HG02884 (cell line): ENCODE measurements around the gene GSG1L.
"Not testable (repeated sequence)": the region's sequence is repeated elsewhere in the genome, so short reads cannot be mapped to it uniquely, and the experiment has no call there.

ENCODE experiments used
- ATAC-seq: cut with Tn5 transposase; IDR thresholded peaks from one replicate; pipeline ENCODE4 v1.9.1; 2021; ENCODE audit warnings: mild to moderate bottlenecking, moderate library complexity; ENCODE audit not compliant: unreplicated experiment

The GSG1L gene

DNA sequence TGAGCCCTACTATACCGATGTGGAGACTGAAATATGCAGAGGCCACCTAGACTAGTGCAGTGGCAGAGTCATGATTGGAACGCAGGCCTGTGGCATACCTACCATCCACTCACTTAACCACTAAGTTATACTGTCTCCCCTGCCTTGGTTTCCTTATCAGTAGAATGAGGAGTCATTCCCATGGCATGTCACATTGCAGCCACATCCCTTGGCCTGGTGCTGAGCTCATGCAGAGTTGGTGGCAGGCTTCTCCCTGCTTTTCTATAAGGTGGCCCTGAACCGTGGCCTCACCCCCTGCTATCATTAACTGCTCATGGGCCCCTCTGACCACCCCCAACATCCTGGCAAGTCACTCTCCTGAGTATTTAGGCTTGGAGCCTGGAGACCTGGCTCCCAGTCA, 301.1 kb downstream of the GSG1L start:
- ATAC-seq = no peak

GRCh38 chr16:27761816-27762215, 301.7 kb downstream of the GSG1L start:
- no peak for ATAC-seq

- no peak for ATAC-seq
These were observed 302.7 kb downstream of the GSG1L start for GRCh38 chr16:27760789-27761176.

DNA sequence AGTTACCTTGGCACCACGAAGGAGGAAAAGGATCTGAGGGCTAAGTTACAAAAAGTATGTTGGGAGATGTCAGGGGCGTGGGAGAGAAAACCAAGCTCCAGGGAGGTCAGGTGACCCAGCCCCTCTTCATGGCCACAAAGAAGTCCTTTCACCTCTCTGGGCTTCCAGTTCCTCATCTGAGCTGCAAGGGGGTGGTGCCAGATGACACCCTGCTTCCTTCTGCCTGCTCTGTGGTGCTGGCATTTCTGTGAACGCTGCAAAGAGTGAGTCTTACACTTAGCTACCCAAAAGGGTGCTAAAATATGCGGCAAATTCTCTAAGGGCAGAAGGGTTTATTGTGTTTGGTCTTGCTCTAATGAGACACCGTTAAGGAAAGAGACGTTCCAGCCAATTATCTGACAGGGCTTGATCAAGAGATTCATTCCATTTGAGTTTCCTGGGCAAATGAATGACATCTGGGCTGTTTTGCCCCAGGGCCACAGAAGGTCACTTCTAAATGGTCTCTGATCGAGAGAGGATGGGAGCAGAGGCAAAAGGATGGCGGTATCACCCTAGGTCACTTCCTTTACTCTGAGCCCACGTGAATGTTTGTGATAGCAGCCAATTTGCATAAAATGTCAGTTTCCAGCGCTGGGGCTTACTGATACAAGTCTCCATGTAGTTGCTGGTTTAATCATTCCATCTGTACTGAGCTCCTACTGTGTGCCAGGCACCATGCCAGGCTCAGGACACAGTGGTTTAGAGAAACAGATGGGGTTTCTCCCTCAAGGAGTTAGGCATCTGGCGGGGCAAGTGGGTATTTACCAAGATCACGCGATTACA, 303.3 kb downstream of the GSG1L start:
- no peak for ATAC-seq

- no peak for ATAC-seq
These were observed 304.1 kb downstream of the GSG1L start for GRCh38 chr16:27759301-27759871.

GRCh38 chr16:27758544-27758943, 305.0 kb downstream of the GSG1L start:
- no peak for ATAC-seq

DNA sequence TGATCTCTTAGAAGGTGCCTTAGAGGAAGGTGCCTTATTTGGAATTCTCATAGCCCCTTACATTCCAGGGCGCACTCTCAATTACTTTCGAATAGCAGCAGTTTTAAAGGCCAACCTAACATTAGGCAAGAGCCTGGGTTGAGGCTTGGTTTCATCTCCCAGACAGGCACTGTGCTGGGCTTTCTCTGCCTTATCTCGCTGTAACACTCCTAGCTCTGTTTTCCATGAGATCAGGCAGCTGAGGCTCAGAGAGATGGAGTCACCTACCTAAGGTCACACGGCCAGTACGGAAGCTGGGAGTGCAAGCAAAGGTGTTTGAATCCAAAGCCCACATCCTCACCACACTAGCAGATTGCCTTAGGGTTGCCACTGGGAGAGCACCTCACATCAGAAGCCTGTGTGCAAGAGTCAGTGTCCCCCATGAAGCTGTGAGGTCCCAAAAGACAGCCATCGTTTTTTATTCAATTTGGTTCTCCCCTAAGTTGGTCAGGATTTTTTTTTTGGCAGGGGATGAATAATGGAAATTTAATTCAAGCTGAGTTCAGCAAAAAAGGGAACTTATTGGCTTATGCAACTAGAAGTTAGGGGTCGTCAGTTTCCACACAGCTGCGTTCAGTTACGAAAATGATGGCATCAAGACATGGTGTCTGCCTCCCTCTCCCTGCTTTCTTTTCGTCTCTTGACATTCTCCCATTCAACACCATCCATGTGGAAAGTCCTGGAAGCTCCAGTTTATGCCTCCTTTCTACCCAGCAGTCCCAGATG, 307.1 kb downstream of the GSG1L start:
- ATAC-seq = no peak

DNA sequence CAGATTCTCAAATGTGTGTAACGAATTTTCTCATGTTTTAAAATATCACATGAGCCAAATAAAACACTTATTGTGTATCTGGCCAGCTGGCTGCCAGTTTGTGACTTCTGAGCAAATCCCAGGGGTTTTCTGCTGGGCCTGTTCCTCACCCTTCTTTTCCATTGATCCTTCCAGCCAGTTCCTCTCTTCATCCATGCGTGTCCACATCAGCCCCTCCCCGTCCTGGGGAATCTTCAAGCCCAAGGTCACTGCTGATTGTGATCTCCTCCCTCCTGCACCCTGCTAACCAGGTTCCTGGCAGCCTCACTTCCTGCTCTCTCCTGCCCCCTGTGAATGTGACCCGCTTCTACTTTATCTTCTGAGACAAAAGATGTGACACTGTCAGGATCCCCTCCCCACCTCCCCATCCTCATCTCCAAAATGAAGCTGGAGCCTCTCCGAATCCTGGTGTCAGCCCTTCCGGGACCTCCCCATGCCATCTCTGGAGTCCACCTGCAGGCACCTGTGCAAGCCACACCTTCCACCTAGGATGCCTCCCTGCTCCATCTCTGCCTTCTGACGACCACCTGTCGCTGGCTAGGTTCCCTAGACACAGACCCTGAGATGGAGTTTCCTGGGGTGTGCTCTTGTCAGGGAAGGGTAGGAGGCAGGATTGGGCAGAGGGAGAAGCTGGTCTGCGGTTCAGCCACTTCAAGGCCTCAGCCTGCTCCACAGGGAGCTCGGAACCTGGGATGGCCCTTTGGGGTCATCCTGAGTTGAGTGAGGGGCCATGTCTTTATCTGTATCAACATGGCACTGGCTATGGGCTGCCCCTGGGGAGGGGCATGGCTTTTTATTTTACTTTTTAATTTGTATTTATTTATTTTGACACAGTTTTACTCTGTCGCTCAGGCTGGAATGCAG, 308.5 kb downstream of the GSG1L start:
- ATAC-seq = no peak

GRCh38 chr16:27753563-27753962, 310.0 kb downstream of the GSG1L start:
- no peak for ATAC-seq

GRCh38 chr16:27752241-27752640, 311.3 kb downstream of the GSG1L start:
- no peak for ATAC-seq

DNA sequence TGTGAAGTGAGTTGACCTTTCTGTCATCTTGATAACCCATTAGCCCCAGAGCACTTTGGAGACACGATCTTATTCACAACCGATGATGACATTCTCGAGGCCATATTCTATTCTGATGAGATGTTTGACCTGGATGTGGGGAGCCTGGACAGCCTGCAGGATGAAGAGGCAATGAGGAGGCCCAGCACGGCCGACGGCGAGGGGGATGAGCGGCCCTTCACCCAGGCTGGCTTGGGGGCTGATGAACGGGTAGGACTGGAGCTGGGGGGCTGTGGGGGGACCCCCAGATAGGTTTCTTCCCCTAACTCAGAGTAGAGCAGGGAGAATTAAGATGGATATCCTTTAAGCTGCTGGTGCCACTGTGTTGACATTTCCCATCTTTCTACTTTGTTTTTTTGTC, 311.8 kb downstream of the GSG1L start:
- ATAC-seq = no peak

GRCh38 chr16:27751233-27751632, 312.3 kb downstream of the GSG1L start:
- no peak for ATAC-seq

- ATAC-seq = no peak
These were observed 313.6 kb downstream of the GSG1L start for GRCh38 chr16:27749946-27750345.

GRCh38 chr16:27749547-27749875, 314.0 kb downstream of the GSG1L start:
- ATAC-seq = no peak

DNA sequence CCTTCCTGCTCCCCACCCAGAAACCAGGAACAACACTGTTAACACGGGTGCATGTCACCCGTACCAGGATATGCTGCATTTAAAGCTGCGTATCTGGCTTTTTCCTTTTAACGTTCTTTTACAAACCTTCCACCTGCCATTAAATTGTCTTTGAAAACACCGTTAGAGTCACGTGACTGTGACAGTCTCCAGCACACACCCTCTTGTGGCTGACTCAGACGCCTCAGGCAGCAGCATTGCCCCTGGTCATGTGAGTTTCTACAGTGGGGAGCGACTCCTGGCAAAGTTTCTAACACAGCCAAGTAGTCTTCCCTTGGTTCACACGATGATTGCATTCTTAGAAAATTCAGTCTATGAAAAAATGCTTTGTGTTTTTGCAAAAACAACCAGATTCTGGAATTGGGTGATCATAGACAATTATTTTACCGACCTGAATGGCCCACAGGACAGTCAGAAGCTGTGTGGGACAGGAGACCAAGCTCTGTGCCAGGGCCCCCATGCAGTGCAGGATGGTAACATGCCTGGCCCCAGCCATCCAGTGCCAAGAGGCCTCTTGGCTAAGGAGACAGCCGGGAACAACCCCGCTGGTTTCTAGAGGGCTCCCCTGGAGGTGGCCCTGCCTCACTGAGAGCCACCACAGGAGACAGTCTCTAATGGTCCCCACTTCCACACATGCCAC, 314.5 kb downstream of the GSG1L start:
- no peak for ATAC-seq

DNA sequence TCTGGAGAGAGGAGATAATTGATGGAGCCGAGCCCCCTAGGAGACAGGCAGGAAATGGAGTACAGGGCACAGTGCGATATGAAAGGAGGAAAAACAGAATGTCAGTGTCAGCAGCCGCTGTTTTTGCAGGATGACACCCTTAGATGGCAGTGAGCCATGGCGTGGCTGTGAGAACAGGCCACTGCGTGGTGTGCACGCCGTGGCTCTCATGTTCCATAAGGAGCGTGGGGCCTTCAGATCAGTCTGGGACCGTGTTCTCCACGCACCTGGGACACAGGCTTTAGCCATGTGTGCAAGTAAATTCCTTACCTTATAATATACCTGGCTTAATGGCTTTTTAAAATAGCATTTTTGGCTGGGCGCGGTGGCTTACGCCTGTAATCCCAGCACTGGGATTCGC, 315.6 kb downstream of the GSG1L start:
- ATAC-seq = no peak

DNA sequence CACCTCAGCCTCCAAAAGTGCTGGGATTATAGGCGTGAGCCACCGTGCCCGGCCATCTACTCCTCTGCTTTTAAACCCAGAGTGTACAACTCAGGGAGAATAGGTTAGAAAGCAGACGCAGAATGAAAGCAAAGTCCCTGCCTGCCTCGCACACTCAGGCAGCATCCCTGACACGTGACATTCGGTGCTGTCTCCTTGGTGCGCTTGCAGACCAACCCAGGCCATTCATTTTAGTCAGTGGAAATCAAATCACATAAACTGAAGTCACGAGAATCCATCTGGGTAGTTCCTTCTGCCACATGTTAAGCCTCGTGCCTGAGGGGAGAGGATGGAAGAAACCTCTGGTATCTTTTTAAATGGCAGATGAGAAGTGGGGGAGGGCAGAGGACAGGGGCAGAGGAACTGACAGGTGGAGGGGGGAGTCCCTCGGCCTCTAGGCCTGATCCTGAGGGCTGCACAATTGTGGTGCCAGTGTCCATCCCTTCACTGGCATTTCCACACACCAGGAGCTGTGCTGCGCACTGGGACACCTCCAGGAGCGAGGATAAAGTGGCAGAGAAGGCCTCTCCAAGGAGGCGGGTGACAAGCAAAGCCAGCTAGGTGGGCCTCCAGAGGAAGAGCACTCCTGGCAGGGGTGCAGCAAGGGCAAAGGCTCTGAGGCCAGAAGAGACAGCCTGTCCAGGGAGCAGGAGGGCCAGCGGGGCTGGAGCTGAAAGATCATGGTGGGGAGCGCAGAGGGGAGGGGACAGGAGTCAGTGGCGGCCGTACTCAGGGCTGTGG, 317.2 kb downstream of the GSG1L start:
- ATAC-seq = no peak

DNA sequence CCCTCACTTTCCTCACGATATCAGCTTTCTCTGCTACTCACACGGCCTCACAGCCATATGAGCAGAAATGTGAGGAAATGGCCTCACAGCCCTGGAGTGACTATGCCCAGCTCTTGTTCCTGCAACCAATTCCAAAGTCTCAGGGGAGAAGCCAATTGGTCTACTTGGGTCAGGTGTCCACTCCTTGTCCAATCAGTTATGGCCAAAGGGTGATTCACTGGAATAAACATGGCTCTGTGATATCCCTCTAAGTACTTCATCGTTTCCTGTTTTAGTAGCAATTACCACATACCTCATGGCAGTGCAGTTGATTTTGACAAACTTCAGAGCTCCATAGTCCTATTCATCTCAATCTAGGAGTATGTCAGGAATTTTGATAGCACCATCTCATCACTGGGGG, 318.2 kb downstream of the GSG1L start:
- ATAC-seq = no peak

DNA sequence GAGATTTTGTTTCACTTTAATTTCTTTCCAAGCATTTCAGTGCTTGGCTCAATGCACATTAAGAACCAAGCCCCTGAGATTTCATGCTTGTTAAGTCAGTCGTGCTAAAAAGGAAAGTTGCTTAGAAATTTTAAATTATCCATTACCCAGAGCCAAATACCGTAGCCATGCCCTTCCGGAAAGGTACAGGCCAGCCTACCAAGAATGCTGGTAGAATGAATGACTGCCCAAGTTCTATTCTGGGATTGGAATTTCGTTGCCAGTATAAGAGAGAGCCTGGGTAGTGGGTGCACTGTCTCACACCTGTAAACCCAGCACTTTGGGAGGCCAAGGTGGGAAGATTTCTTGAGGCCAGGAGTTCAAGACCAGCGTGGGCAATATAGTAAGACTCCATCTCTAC, 319.6 kb downstream of the GSG1L start:
- ATAC-seq = no peak

- not testable (repeated sequence) for ATAC-seq
These were observed 320.5 kb downstream of the GSG1L start for GRCh38 chr16:27743001-27743400.
